Activated CD8-positive, alpha-beta T cell treated with anti-CD3 and anti-CD28 coated beads, Interleukin-2, amount 10 ng/mL, durations not matched to agents 7 days and 5 days (primary cell): ENCODE results near the gene TBC1D1. TPM values are rescaled to one million over a fixed set of nuclear protein-coding genes. Genes with fewer than 3 reads are reported as not detected.
"Not testable (repeated sequence)": the region's sequence is repeated elsewhere in the genome, so short reads cannot be mapped to it uniquely, and the experiment has no call there.

Experiments used
- ATAC-seq: fragments of 150-1000 bp; cut with Tn5 transposase; one replicate; pipeline ENCODE4 v1.10.0; 2021; ENCODE audit warnings: moderate library complexity
- CTCF ChIA-PET: fragments of 350-600 bp; sonication (Branson Sonifier 250); formaldehyde crosslinking; loops from one replicate; lab custom pipeline; 2021; ENCODE audit warnings: antibody characterized with exemption; lab: Charles Lee
- POLR2A ChIA-PET: fragments of 350-600 bp; sonication (Branson Sonifier 250); formaldehyde crosslinking; loops from one replicate; lab custom pipeline; 2021; ENCODE audit warnings: antibody characterized with exemption; lab: Charles Lee
- DNase-seq: peaks from one replicate; pipeline ENCODE4 v3.0.0-alpha.2; 2020
- H3K27ac Mint-ChIP-seq: one replicate; pipeline ENCODE4 v1.8.0; 2021; ENCODE audit warnings: mild to moderate bottlenecking, mixed read lengths
- H3K27me3 Mint-ChIP-seq: one replicate; pipeline ENCODE4 v1.8.0; 2021; ENCODE audit warnings: low read depth, mixed read lengths
- H3K36me3 Mint-ChIP-seq: one replicate; pipeline ENCODE4 v1.8.0; 2021; ENCODE audit warnings: low read depth, mixed read lengths
- H3K4me1 Mint-ChIP-seq: one replicate; pipeline ENCODE4 v1.8.0; 2021; ENCODE audit warnings: low read depth, mixed read lengths
- H3K4me3 Mint-ChIP-seq: one replicate; pipeline ENCODE4 v1.8.0; 2021; ENCODE audit warnings: mild to moderate bottlenecking, mixed read lengths
- H3K9me3 Mint-ChIP-seq: one replicate; pipeline ENCODE4 v1.8.0; 2022; ENCODE audit warnings: mixed read lengths; ENCODE audit not compliant: insufficient read depth
- total RNA-seq, 2 experiments: library from RNA; stranded (reverse); gene quantifications; one replicate each; pipeline ENCODE4 v1.2.3, GENCODE V29; 2021

Gene TBC1D1
- total RNA-seq, 2 experiments from 2014 or later: 84.4 to 87.6 TPM

- Mint-ChIP-seq H3K4me1 (peaks cover 4% of the 10 kb centered on the region), H3K4me3 (no peak overlapping the region), H3K36me3 (peaks cover 3% of the 10 kb centered on the region), H3K27ac (no peak overlapping the region), H3K9me3 (no peaks in the 10 kb centered on the region), H3K27me3 (no peaks in the 10 kb centered on the region)
- no peak for ATAC-seq
- no peak for DNase-seq
- POLR2A ChIA-PET: no interaction called here
- CTCF ChIA-PET: interaction anchor here (2.2 kb wide), 1 partner anchor 26 kb away, joined by 4 read pairs; no protein-coding TSS in a partner anchor
These were observed 119.1 kb downstream of the TBC1D1 start for GRCh38 chr4:38009949-38010348.

DNA sequence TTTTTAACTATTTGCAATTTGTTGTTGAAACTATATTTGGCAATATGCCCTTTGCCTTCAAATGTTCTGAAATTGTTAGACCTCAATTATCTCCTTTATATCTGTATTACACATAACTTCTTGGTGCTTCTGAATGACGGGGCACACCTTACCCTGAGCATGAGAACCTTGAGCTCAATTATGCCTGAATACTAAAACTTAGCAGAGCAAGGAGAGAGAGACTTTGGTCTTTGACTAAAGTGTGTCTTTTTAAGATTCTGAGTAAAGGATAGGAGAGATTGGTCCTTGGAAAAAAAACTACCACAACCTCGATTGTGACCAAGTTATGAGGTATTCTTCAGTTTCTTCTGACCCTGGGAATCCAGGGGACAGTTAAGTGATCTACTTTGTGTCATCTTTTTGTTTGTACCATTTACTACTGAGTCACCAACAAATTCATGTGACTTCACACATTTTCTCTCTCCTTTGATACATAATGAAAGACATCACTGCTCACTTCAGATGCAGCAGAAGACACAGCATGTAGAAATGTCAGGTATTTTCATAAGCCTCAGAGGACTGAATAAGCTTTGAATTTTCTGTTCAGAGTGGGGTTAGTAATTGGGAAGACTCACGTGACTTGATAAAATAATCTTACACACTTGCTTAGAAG lies 120.8 kb downstream of the TBC1D1 start:
- H3K4me3 Mint-ChIP-seq: no peak overlapping the region
- no peaks in the 10 kb centered on the region for H3K9me3 Mint-ChIP-seq
- peaks cover 11% of the 10 kb centered on the region for H3K36me3 Mint-ChIP-seq
- H3K4me1 Mint-ChIP-seq: peaks cover 3% of the 10 kb centered on the region
- POLR2A ChIA-PET: no interaction called here
- ATAC-seq: no peak
- no peaks in the 10 kb centered on the region for H3K27me3 Mint-ChIP-seq
- H3K27ac Mint-ChIP-seq: no peak overlapping the region
- DNase-seq: no peak
- CTCF ChIA-PET: no interaction called here

GRCh38 chr4:38013461-38014366 lies 122.8 kb downstream of the TBC1D1 start:
- Mint-ChIP-seq H3K9me3 (no peaks in the 10 kb centered on the region), H3K4me1 (no peaks in the 10 kb centered on the region), H3K27ac (no peak overlapping the region), H3K36me3 (peaks cover 16% of the 10 kb centered on the region), H3K27me3 (no peaks in the 10 kb centered on the region), H3K4me3 (no peak overlapping the region)
- CTCF ChIA-PET: interaction anchor here (1.4 kb wide), 1 partner anchor 22 kb away, joined by 3 read pairs; no protein-coding TSS in a partner anchor
- POLR2A ChIA-PET: no interaction called here
- DNase-seq: no peak
- no peak for ATAC-seq

- no peaks in the 10 kb centered on the region for H3K27me3 Mint-ChIP-seq
- ChIA-PET CTCF (interaction anchor here (0.9 to 1.4 kb wide), 2 partner anchors 17 to 21 kb away, joined by 3 read pairs; no protein-coding TSS in a partner anchor), POLR2A (no interaction called here)
- H3K9me3 Mint-ChIP-seq: no peaks in the 10 kb centered on the region
- no peak for DNase-seq
- ATAC-seq: no peak
- H3K36me3 Mint-ChIP-seq: peaks cover 16% of the 10 kb centered on the region
- no peaks in the 10 kb centered on the region for H3K4me1 Mint-ChIP-seq
- H3K4me3 Mint-ChIP-seq: no peak overlapping the region
- H3K27ac Mint-ChIP-seq: no peak overlapping the region
These were observed 123.6 kb downstream of the TBC1D1 start for GRCh38 chr4:38014421-38014852.

DNA sequence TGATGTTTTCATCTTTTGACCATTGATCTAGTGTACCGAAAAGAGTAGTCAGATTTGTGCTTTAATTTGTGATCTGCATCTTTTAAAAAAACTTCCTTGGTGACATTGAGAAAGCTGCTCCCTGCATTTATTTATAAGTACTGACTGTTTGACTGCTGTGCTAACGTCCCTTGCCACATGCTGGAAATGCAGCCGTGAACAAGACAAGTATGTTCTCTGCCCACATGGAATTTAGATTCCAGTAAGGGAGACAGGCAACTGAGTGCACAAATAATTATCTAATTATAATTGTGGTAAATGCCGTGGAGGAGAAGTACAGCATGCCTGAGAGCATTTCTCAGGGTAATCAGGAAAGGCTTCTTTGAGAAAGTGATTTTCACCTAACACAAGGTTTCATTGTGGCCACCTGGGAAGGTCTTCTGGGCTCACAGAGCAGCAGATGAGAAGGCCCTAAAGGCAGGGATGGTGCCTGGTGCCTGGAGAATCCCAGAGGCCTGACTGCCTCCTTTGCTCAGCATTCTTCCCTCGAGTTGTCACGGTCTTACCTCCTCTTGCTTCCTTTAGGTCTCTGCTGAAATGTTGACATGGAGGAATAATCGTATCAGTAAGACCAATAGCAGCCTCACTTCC lies 125.1 kb downstream of the TBC1D1 start:
- peaks cover 23% of the 10 kb centered on the region for H3K36me3 Mint-ChIP-seq
- DNase-seq (no peak), ATAC-seq (no peak)
- ChIA-PET CTCF (no interaction called here), POLR2A (no interaction called here)
- H3K27ac Mint-ChIP-seq: no peak overlapping the region
- H3K27me3 Mint-ChIP-seq: no peaks in the 10 kb centered on the region
- no peaks in the 10 kb centered on the region for H3K4me1 Mint-ChIP-seq
- H3K4me3 Mint-ChIP-seq: no peak overlapping the region
- H3K9me3 Mint-ChIP-seq: no peaks in the 10 kb centered on the region

GRCh38 chr4:38016698-38017097 lies 125.8 kb downstream of the TBC1D1 start:
- ChIA-PET CTCF (no interaction called here), POLR2A (no interaction called here)
- ATAC-seq: no peak
- H3K36me3 Mint-ChIP-seq: peaks cover 30% of the 10 kb centered on the region
- no peak for DNase-seq
- H3K4me1 Mint-ChIP-seq: no peaks in the 10 kb centered on the region
- no peak overlapping the region for H3K27ac Mint-ChIP-seq
- H3K27me3 Mint-ChIP-seq: no peaks in the 10 kb centered on the region
- H3K9me3 Mint-ChIP-seq: no peaks in the 10 kb centered on the region
- no peak overlapping the region for H3K4me3 Mint-ChIP-seq

DNA sequence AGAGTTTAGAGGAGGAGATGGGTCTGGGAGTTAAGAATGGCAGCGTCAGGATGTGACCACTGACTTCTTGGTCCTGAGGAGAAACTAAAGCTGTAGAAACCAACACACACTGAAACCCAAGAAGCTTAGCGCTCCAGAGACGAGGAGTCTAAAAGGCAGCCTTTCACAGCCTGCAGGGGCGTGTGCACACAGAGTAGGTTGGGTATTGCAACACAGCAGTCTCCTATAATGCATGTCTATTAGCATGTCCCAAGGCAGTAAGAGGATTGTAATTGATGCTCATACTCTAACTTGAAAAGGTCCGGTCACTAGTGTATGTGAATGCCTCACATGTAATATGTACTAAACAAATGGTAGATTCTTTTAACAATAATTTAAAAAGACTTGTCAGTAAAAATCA lies 126.7 kb downstream of the TBC1D1 start:
- Mint-ChIP-seq H3K4me1 (peaks cover 5% of the 10 kb centered on the region), H3K9me3 (no peaks in the 10 kb centered on the region), H3K4me3 (no peak overlapping the region), H3K27ac (no peak overlapping the region), H3K27me3 (no peaks in the 10 kb centered on the region), H3K36me3 (peaks cover 39% of the 10 kb centered on the region)
- ChIA-PET POLR2A (no interaction called here), CTCF (no interaction called here)
- DNase-seq (no peak), ATAC-seq (no peak)

DNA sequence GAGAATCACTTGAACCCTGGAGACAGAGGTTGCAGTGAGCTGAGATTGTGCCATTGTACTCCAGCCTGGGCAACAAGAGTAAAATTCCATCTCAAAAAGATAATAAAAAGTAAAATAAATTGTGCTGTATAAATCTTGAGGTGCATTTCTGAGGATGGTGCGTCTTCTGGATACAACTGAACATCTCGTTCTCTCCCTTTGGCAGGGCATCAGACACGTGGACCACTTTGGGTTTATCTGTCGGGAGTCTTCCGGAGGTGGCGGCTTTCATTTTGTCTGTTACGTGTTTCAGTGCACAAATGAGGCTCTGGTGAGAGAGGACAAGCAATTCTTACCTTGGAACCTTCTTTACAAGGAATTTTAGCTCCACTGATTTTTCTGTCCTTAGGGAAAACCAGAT lies 129.5 kb downstream of the TBC1D1 start:
- no peak for ATAC-seq

DNA sequence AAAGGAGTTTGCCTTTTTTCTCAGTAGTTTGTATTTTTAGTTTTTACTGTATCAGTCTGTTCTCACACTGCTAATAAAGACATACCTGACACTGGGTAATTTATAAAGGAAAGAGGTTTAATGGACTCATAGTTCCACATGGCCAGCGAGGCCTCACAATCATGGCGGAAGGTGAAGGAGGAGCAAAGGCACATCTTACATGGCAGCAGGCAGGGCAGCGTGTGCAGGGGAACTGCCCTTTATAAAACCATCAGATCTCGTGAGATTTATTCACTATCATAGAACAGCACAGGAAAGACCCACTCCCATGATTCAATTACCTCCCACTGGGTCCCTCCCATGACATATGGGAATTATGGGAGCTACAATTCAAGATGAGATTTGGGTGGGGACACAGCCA lies 130.1 kb downstream of the TBC1D1 start:
- not testable (repeated sequence) for H3K4me3 Mint-ChIP-seq, ATAC-seq, H3K27ac Mint-ChIP-seq, H3K9me3 Mint-ChIP-seq, H3K27me3 Mint-ChIP-seq, DNase-seq
- Mint-ChIP-seq H3K36me3 (peaks cover 38% of the 10 kb centered on the region), H3K4me1 (peaks cover 16% of the 10 kb centered on the region)
- CTCF ChIA-PET: interaction anchor here (0.8 to 1.2 kb wide), 3 partner anchors 10 to 42 kb away, joined by 3 read pairs; no protein-coding TSS in a partner anchor
- POLR2A ChIA-PET: interaction anchor here (0.7 kb wide), 1 partner anchor 194 kb away, joined by 3 read pairs; the partner anchor contains the start of gene PGM2

More for the DNA sequence above, 129.5 kb downstream of the TBC1D1 start:
- Mint-ChIP-seq H3K9me3 (no peaks in the 10 kb centered on the region), H3K4me1 (peaks cover 11% of the 10 kb centered on the region), H3K27ac (no peak overlapping the region), H3K36me3 (peaks cover 43% of the 10 kb centered on the region), H3K4me3 (no peak overlapping the region), H3K27me3 (no peaks in the 10 kb centered on the region)
- POLR2A ChIA-PET: no interaction called here
- CTCF ChIA-PET: interaction anchor here (1.2 kb wide), 1 partner anchor 41 kb away, joined by 3 read pairs; no protein-coding TSS in a partner anchor
- DNase-seq: no peak

DNA sequence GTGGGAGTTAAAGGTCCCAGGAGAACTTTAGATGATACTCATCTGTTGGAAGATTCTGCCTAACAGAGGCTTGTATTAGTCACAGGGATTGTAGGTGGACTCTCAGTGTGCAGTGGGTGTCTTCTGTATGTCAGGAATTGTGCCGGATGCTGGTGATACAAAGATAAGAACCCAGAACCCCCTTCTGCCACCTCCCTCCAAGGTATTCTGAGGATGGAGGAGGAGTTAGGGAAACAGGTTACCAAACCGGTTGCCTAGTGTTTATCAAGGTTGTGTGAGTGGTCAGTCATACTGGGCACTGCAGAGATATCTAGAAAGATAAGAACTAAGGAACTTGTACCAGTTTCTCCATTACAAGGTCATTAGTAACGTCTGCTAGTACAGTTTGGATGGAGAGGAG lies 130.9 kb downstream of the TBC1D1 start:
- POLR2A ChIA-PET: no interaction called here
- peaks cover 35% of the 10 kb centered on the region for H3K36me3 Mint-ChIP-seq
- H3K27ac Mint-ChIP-seq: no peak overlapping the region
- H3K9me3 Mint-ChIP-seq: no peaks in the 10 kb centered on the region
- H3K4me1 Mint-ChIP-seq: peaks cover 20% of the 10 kb centered on the region
- no peaks in the 10 kb centered on the region for H3K27me3 Mint-ChIP-seq
- no peak for ATAC-seq
- CTCF ChIA-PET: interaction anchor here (0.8 to 1.1 kb wide), 2 partner anchors 9 to 14 kb away, joined by 3 read pairs; no protein-coding TSS in a partner anchor
- no peak overlapping the region for H3K4me3 Mint-ChIP-seq
- no peak for DNase-seq

- ATAC-seq: no peak
- H3K9me3 Mint-ChIP-seq: no peaks in the 10 kb centered on the region
- no peak overlapping the region for H3K4me3 Mint-ChIP-seq
- peaks cover 20% of the 10 kb centered on the region for H3K4me1 Mint-ChIP-seq
- H3K27me3 Mint-ChIP-seq: no peaks in the 10 kb centered on the region
- H3K36me3 Mint-ChIP-seq: peaks cover 39% of the 10 kb centered on the region
- ChIA-PET CTCF (no interaction called here), POLR2A (no interaction called here)
- H3K27ac Mint-ChIP-seq: no peak overlapping the region
- DNase-seq: no peak
These were observed 132.7 kb downstream of the TBC1D1 start for GRCh38 chr4:38023347-38024205.
